ENCODE data around the gene MYDGF.
A peak's percentile ranks its signal among the peaks of the same experiment; 100 is the strongest.
"Not testable (repeated sequence)": the region's sequence is repeated elsewhere in the genome, so short reads cannot be mapped to it uniquely, and the experiment has no call there.

Gene MYDGF

DNA sequence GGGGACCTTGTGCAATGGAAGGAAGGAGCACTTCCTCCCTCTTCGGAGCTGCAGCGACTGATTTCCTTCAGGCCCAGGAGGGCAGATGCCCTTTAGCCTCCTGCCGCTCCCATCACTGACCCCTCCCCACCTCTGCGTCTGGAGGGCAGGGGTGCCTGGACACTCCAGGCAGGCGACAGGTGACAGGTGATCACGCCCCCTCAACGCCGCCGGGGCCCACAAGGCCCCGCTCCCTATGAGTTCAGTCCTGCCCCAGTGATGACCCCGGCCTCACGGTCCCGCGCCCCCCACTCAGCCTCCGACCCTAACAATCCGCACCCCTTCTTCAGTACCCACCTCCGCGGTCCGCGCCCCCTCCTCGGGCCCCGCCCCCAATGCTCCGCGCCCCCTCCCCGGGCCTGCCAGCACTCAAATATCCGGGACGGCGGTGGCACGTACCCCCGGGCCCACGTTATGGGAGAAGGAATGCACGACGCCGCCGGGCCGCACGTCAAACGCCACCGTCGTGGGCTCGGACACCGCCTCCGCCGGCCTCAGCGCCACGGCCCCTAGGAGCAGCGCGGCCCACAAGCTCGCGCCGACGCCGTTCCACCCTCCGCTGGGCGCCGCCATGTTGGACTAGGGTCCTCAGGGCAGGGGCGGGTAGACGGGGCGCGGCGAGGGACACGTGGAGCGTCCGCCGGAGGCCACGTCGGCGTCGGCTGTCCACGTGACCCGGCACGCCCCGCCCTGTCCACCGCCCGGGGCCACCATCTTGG, at the start of gene MYDGF:
Gene MYDGF (minus strand): TSS at position 620 of the 758 bp plus-strand sequence. CDS start 8 bp downstream, at position 612.
- peak; percentile 89 for DNase-seq

DNA sequence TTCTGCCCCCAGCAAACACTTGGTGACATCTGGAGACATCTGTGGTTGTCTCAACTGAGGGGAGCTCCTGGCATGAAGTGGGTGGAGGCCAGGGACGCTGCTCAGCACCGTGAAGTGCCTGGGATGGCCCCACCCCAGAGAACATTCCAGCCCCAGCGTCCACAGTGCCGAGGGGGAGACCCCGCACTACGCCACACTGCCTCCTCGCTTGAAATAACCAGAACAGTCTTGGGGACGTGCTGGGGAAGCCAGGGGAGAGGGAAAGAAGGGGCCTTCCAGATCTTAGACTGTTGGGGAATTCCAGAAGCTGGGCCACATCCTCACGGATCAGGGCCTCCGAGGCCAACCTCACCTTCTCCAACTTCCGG, 49.3 kb upstream of the MYDGF start:
- no peak for DNase-seq

DNA sequence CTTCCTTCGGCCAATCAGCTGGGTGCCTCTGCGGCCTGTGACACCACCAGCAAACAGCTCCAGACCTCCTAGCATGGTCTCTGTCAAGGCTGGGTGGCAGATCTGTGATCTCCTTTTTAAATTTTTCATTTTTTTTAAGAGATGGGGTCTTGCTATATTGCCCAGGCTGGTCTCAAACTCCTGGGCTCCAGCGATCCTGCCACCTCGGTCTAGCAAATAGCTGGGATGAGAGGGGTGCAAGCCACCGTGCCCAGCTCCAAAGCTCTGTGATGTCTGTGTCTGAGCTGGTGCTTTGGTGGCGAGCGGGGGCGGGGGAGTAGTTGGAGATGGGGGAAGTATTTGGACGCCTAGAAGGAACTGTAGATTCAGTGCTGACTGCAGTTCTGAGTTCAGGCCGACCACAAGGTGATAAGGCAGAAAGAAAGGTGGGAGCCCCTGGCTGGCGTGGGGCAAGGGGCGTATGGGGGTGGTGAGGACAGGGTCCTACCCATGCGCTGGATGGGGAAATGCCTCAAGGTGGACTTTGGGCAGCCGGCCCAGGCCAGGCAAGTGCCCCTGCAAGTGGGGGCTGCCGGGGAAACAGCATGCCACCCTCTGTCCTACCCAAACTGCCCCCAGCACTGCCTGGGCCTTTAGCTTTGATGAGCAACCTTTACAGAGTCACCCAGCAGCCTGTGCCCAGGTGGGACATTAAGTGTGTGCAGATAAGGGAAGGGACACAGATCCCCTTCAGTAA, 48.0 kb upstream of the MYDGF start:
- no peak for DNase-seq

DNA sequence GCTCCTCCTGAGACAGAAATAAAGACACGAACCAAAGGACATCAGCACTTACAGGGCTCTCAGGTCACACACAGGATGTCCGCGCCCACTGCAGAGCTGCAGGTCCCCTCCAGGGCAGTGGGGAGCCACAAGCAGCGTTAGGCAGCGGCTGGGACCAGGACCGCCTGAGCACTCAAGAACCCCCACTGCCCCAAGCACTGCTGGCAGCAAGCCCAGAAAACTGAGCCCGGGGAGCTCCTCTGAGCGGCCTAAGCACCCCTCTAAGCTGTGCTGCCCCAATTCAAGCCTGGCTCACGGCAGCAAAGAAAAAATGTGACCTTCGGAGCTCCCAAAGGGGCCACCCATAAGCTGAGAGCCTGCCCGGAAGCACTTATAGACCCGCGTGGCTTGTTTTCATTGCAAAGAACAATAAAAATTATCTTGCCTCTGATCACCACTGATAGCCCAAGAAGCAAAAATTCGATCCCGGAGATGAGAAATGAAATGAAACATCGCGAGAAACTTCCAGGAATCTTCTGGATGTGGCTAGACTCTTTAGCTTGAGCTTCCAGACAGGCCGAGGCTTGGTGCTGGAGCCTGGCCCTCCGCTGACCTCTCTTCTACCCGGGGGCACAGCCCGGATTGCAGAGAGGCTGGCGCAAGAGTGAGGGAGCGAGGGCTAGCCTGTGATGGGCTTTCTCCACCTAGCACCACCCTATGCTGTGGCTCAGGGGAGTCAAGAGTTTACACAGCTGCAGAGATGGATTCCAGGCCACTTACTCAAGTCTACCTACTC, 47.2 kb upstream of the MYDGF start:
- no peak for DNase-seq

DNA sequence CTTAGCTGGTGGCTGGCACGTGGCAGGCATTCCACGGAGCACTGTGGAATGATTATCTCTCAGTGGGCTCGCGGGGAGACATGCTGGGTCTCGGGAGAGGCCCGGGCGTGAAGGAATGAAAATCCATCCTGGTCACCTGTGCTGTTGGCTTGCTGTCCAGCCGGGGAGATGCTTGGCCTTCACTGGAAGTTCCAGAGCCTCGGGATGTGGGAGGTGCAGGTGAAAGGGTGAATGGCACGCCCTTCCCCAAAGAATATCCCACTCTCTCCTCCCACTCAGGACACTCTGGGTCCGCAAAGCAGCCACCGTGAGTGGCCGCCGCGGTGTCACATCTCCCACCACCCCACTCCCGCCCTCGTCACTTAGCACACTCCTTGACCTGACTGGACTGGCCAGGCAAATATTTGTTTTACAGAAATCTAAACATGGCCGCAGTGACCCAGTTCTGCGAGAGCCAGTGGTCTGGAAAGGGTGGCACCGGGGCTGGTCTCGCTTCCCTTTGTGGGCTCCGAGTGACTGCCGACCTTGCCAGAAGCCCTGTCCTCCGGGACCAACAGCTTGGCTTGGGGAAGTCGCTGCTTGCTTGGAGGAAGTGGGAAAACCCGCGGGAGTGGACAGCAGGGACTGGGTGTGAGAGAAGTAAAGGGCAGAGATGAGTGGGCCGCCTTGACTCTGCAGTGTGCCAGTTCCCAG, 45.5 kb upstream of the MYDGF start:
- no peak for DNase-seq

DNA sequence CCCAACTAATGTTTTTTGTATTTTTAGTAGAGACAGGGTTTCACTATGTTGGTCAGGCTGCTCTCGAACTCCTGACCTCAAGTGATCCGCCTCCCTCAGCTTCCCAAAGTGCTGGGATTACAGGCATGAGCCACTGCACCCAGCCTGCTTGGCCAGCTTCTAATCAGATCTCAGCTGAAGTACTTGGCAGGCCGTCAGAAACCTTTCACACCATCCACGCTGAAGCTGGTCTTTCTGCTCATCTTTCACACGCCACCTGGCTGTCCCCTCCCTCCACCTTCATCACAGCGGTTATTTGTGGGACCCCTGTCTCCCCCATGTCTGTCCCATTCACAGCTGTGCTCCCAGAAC, 45.0 kb upstream of the MYDGF start:
- DNase-seq, result not testable (repeated sequence)

DNA sequence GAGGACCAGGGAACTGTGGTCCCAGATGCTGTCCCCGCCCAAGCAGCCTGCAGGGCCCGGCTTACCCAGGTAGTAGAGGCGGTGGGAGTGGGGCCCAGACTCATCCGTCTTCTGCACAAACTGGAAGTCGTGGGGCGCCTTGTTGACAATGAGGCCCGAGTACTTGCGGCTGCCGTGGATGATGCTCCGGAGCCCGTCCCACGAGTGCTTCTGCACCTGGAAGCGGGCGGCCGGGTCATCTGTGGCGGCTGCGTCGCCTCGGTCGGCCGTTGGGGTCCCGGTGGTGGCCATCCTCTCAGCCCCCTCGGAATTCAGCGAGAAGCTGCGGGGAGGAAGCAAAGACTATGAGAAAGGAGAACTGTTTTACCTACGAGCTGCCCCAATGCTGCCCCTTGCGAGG, 43.9 kb upstream of the MYDGF start:
- DNase-seq, result no peak

DNA sequence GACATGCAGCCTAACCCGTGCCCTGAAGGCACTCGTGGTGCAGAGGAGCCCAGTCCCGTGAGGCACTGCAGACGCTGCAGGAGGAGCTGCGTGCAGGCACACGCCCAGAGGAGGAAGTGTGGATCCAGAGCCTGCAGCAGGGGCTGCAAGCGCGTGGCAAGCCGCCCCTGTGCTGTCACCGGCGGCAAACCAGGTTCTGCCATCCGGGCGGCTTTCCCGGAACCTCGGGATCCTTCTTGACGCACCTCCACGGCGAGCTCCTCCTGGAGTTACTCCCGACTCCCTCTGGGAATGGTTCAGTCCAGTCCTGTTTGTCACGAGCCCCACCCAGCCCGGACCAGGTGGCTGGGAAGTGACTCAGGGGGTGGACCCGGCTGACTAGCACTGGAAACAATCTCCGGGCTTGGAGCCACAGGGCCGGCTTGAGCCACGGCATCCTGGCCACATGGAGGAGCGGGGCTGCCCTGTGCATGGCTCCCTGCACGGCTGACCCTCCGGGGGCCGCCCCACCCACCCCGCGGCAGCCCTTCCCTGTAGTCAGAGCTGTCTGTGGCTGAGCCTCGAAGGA, 43.3 kb upstream of the MYDGF start:
- DNase-seq, result no peak

DNA sequence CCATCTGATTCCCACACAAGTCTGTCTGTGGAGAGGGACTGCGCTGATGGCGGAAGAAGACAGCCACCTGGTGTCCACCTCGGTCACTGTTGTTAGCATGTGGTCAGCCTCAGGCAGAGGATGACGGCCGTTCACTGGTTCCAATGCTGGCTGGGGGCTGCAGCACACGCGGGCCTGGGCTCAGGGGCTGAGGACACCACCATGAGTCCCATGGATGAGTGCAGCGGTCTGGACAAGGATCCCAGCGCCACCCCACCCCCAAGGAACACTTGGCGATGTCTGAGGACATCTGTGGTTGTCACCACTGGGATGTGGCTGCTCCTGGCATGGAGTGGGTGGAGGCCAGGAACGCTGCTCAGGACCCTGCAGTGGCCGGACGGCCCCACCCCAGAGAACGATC, 42.6 kb upstream of the MYDGF start:
- no peak for DNase-seq

DNA sequence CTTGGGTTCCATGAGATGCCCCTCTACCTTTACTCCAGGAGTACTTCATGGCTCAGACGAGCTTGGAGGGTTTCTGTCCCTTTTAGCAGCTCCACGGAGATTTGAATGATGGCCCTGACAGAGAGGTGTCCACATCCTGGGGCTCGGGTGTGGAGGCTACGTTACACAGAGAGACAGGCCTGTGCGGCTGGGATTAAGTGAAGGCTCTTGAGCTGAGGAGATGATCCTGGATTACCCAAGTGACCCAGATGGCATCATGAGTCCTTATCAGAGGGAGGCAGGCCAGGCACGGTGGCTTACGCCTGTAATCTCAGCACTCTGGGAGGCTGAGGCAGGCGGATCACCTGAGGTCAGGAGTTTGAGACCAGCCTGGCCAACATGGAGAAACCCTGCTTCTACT, 41.1 kb upstream of the MYDGF start:
- peak; percentile 17 for DNase-seq

DNA sequence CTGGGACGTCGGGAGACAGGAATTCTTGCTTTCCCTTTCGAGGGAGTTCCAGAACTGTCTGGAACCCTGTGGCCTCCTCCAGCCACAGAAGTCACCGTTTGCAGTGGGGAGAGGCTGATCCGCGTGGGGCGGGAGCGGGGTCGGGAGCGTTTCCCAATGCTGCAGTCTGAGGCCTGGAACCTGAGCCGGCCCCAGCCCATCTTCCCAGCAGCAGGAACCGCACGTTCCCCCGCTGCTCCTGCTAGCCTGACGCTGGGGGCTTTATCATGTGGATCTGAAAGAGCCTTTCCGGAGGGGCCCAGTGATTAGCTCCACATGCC, 40.1 kb upstream of the MYDGF start:
- no peak for DNase-seq

DNA sequence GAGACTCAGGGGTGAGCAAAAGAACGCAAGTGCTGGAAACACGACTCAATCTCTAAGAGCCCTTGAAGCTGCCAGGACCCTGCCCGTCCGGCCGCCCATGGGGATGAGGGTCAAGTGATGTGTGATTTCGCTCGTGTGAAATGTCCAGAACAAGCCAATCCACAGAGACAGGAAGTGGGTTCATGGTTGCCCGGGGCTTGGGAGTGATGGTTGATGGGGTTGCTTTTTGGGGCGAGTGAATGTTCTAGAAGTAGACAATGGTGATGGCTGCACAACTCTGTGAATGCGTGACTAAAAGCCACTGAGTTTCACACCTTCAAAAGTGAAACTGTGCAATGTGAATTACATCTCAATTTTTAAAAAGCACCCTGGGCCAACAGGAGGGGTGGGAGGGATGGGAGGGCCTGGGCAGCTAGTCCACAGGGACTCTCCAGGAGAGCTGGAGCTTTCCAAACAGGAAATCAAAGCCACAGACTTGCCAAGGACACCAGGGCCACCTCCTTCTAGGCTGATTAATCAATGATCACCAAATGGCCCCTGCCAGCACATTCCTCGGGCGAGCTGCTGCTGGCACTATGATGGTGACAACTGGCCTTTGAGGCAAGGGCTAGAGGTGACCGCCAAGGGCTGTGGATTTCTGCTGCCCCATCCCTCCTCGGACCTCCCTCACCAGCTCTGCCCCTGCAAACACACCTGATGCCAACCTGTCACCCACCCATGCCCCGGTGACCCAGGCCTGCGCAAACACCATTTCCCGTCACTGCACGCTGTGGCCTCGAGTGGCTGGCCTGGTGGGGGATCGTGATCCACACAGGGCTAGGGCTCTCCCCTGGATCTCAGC, 39.5 kb upstream of the MYDGF start:
- no peak for DNase-seq

DNA sequence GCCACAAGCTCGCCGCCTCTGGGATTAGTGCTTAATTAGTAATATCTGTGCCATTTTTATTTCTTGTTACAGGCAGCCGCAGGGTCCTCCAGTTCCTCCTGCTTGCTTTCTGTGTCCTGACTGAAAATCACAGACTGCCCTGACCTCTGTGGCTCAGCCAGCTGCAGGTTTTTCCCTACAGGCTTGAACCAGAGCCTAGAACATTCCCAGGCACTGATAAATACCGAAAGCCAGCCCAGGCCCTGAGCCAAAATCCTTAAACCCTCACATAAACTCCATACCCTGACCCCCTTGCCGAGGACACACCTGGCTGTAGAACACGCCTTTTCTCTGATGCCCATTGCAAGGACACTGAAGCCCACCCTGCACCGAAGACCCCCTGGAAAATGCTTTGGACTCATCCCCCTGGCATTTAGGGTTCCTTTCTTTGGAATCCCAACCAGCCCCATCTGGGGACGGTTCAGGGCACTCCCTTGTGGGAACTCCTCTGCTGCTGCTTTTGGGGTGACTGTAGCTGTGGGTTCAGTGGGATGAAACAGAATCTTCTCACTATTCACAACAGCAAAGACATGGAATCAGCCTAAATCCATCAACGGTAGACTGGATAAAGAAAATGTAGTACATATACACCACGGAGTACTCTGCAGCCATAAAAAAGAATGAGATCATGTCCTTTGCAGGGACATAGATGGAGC, 38.0 kb upstream of the MYDGF start:
- DNase-seq, result no peak

DNA sequence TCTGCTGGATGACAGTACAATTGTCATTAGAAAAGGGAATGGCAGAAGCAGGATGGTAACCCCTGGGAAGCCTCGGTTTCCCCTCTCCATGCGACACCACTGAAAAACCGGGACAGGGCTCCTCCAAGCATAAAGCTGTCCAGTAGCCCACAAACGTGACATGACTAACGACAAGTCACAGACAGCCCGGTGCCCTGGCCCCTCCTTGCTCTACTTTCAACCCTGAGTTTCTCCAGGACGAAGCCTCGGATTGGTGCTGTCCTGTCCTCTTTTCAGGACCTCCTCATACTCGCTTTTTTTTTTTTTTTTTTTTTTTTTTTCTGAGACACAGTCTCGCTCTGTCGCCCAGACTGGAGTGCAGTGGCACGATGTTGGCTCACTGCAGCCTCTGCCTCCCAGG, 37.2 kb upstream of the MYDGF start:
- no peak for DNase-seq

DNA sequence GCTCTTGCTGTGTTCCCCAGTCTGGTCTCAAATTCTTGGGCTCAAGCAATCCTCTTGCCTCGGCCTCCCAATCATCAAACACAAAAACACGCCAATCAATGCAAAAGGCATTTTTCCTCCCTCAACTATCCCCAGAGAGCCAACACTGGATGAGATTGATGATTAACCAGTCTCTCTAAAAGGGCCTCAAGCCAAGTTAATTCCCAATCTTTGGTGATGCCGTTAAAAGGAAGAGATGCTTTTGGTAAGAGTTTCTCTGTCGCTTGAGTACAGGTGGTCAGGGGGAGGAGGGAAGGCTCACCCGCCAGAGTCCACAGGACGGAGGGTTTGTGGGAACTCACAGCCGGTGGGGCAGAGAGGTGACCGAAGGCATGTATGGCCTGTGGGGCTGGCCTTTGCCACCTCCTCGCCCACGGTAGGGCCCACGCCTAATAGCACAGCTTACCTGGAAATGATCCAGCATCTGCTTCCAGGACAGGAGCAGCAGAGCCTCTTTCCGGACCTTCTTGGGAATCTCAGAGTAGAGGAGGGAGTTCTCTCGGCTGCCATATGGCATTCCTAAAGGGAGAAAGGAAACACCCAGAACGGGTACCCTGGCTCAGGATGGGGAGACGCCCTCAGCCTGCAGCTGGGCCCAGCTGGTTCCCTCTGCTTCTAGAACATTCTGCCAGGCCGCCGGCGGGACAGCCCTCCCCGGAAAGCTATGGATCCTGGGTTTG, 35.4 kb upstream of the MYDGF start:
- no peak for DNase-seq

DNA sequence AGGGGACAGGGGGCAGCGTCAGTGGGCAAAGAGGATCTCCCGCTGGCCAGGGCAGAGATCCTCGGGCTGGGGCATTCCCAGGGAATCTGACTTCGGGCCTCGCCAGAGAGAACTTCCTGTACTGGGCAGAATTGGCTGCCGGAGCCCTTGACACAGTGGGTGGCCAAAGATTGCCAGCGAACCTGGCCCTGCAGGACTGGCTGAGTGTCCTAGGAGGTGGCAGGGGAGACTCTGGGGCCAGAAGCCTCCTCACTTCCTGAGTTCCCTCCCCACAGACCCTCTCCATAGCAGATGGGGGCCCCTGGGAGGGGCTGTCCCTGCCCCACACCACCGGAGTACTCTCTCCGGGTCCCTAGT, 34.2 kb upstream of the MYDGF start:
- DNase-seq, result no peak

DNA sequence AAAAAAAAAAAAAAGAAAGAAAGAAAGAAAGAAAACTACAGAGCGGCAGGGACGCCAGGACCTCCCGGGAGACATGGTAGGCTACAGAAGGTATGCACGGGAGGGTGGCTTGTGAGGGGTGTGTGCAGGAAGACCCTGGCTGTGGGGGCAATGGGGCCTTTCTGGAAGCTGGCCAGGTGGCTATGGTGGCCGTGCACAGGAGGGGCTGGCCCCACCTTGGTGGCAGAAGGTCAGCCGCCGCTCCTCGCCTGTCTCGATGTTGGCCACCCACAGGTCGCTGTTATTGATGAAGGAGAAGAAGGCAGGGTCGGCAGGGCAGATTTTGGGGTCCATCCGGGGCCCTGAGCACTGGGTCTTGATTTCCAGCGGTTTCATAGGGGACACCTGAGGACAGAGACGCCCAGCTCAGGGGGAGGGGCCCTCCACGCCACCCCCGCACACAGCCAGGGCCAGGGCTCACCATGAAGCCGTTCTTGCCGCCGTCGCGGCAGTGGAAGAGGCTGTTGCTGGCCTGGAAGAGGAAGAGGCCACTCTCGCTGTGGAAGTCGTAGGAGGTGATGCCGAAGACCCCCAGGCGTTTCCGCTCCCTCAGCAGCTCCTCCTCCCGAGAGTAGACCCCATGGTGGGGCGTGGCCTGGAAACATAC, 33.7 kb upstream of the MYDGF start:
- no peak for DNase-seq

DNA sequence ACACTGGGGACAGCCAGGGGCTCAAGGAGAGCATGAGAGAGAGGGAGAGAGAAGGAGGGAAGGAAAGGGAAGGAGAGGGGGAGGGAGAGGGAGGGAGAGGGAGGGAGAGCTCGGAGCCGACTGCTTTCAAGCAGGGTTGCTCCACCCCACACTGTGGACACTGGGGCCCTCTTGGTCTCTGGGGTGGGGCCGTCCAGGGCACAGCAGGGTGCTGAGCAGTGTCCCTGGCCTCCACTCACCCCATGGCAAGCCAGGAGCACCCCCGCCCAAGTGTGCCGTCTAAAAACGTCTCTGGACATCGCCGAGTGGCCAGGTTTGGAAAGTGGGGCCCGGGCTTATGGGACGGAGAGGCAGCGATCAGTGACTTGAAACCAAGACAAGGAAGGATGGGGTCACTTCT, 32.6 kb upstream of the MYDGF start:
- DNase-seq, result no peak

DNA sequence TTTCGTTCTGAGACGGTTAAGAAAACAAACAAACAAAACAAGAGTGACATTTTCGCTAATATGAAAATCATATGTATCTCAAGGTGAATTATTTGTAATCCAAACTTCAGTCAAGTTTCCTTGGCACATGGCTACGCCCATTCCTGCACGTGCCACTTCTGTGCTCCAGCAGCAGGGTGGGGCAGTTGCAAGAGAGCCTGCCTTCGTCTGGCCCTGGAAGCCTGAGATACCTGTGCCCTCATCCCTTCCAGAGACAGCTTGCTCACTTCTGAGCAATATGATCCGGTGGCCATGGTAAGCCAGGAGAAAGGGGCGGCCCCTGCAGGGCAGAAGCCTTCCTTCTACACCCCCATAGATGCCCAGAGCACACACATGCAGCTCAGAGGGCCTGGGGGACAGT, 31.4 kb upstream of the MYDGF start:
- no peak for DNase-seq

DNA sequence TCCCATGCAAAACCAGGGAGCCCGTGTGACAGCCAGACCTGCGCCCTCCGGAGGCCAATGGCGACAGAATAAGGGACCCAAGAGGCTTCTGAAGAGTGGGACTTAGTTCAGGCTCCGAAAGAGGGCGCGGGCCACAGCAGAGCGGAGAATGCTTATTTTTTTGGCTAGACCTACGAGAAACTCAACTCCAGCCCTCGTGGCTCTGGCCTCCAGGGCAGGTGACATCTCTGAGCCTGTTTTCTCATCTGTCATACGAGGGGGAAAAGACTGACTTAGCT, 30.5 kb upstream of the MYDGF start:
- no peak for DNase-seq
